ENCODE data around the gene APOL1.

- TF ChIP-seq CTCF (conservative IDR thresholded peaks at IDR 0.05 in 1 of 2, IDR thresholded peaks at IDR 0.05 in 1 of 2; ENCODE audit: low read depth in 1 of 2, low read length in 2 of 2) (no peak), EZH2 (IDR thresholded peaks at IDR 0.05; ENCODE audit: low read length, missing control alignments) (no peak)
Measured at GRCh38 chr22:36218648-36219193, 34.2 kb upstream of the APOL1 start.
